ENCODE results near the gene HS3ST3A1. TPM values are rescaled to one million over a fixed set of nuclear protein-coding genes. Genes with fewer than 3 reads are reported as not detected.

The HS3ST3A1 gene
- polyA plus RNA-seq, 4 donors, result 0.25 to 0.44 TPM; not detected in 2

GRCh38 chr17:13460261-13461000 lies 141.3 kb downstream of the HS3ST3A1 start:
- Histone ChIP-seq H3K27ac (ENCODE audit: low read depth in 1 of 3, low read length in 2 of 3) (no peak overlapping the region), H3K27me3 (ENCODE audit: control insufficient read depth in 3 of 3, insufficient read depth in 3 of 3, low read length in 3 of 3) (no peaks in the 10 kb centered on the region), H3K4me3 (ENCODE audit: low read depth in 1 of 3, low read length in 3 of 3) (no peak overlapping the region), H3K4me1 (ENCODE audit: control insufficient read depth in 3 of 3, insufficient read depth in 2 of 3, low read depth in 1 of 3, low read length in 2 of 3) (no peaks in the 10 kb centered on the region), H3K9me3 (ENCODE audit: control insufficient read depth in 2 of 2, insufficient read depth in 1 of 2, low read depth in 1 of 2, low read length in 1 of 2) (no peaks in the 10 kb centered on the region), H3K36me3 (ENCODE audit: control insufficient read depth in 3 of 3, insufficient read depth in 2 of 3, low read depth in 1 of 3, low read length in 3 of 3) (no peaks in the 10 kb centered on the region)
- FAIRE-seq (no peak), DNase-seq (no peak)
- WGBS, 3 donors, result 56 to 77% (median 62%) methylated on average over 3 of the region's 3 CpGs

- Histone ChIP-seq H3K36me3 (ENCODE audit: control insufficient read depth in 3 of 3, insufficient read depth in 2 of 3, low read depth in 1 of 3, low read length in 3 of 3) (no peaks in the 10 kb centered on the region), H3K4me3 (ENCODE audit: low read depth in 1 of 3, low read length in 3 of 3) (no peak overlapping the region), H3K4me1 (ENCODE audit: control insufficient read depth in 3 of 3, insufficient read depth in 2 of 3, low read depth in 1 of 3, low read length in 2 of 3) (no peaks in the 10 kb centered on the region), H3K9me3 (ENCODE audit: control insufficient read depth in 2 of 2, insufficient read depth in 1 of 2, low read depth in 1 of 2, low read length in 1 of 2) (no peaks in the 10 kb centered on the region), H3K27me3 (ENCODE audit: control insufficient read depth in 3 of 3, insufficient read depth in 3 of 3, low read length in 3 of 3) (no peaks in the 10 kb centered on the region), H3K27ac (ENCODE audit: low read depth in 1 of 3, low read length in 2 of 3) (no peak overlapping the region)
- DNase-seq, result no peak
- WGBS, 3 donors, result 72 to 87% (median 83%) methylated on average over 3 of the region's 3 CpGs
- FAIRE-seq, result no peak
These were observed 143.9 kb downstream of the HS3ST3A1 start for GRCh38 chr17:13457783-13458182.

Measured in small intestine (tissue), 7 donors.